Fibroblast of villous mesenchyme (primary cell): ENCODE results near the gene GGPS1. TPM values are rescaled to one million over a fixed set of nuclear protein-coding genes. Genes with fewer than 3 reads are reported as not detected.

Source experiments
- DNase-seq: peaks from one replicate; pipeline ENCODE4 v3.0.0-alpha.2; 2010; ENCODE audit warnings: low read depth
- H3K4me3 ChIP-seq: 2 replicates; pipeline ENCODE4 v1.5.1; 2011; ENCODE audit warnings: low read depth, mild to moderate bottlenecking, low read length
- total RNA-seq: library from RNA; depleted of rRNA; stranded (reverse); fragments of >200 nt; gene quantifications from 2 replicates; pipeline ENCODE4 v1.2.3, GENCODE V29; 2012
- TF ChIP-seq, protein P1 (sequence below): IDR thresholded peaks from 2 replicates; pipeline ENCODE4 v1.5.1; 2012; ENCODE audit warnings: low read depth, mild to moderate bottlenecking, low read length; ENCODE audit not compliant: insufficient read depth

Gene GGPS1
- total RNA-seq, 1 donor: 25.9 TPM

DNA sequence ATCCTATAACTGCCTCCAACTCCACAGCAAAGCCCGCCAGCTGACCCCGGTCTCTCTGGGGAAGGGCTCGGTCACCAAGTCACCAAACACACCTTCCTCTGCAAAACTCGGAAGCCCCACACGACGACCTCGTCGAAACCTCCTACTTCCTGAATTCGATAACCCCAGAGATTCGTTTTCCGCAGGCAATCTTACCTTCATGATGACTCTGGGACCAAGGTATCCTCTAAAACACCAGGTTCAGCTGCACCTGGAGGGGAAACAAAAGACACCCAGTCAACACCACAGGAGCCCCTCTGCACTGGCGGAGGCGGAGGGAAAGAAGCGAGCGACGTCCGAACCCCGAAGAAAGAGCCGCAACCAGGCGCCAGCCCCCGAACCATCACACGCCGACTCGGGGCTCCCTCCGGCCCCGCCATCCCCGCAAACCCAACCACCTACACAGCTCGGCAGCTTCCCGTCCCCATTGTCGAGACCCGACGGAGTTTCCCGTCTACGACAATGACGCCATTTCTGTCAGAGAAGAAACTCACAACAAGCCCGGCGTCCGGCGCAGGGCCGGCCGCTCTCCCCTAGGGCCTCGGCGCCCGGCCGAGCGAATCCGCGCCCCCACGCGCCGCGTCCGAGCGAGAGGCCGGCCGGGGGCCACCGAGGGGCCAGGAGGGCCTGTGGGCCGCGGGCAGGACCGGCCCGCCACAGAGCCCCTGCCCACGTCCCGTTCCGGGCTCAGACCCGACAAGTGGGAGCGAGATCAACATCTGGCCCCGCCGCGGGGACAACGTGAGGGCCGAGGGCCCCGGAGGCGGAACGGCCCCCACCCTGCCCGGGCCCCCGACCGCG lies 1.4 kb upstream of the GGPS1 start:
- H3K4me3 ChIP-seq: peak overlapping the region; percentile 98
- peak; percentile 27 for DNase-seq
- TF ChIP-seq, protein P1, sequence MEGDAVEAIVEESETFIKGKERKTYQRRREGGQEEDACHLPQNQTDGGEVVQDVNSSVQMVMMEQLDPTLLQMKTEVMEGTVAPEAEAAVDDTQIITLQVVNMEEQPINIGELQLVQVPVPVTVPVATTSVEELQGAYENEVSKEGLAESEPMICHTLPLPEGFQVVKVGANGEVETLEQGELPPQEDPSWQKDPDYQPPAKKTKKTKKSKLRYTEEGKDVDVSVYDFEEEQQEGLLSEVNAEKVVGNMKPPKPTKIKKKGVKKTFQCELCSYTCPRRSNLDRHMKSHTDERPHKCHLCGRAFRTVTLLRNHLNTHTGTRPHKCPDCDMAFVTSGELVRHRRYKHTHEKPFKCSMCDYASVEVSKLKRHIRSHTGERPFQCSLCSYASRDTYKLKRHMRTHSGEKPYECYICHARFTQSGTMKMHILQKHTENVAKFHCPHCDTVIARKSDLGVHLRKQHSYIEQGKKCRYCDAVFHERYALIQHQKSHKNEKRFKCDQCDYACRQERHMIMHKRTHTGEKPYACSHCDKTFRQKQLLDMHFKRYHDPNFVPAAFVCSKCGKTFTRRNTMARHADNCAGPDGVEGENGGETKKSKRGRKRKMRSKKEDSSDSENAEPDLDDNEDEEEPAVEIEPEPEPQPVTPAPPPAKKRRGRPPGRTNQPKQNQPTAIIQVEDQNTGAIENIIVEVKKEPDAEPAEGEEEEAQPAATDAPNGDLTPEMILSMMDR: no peak

DNA sequence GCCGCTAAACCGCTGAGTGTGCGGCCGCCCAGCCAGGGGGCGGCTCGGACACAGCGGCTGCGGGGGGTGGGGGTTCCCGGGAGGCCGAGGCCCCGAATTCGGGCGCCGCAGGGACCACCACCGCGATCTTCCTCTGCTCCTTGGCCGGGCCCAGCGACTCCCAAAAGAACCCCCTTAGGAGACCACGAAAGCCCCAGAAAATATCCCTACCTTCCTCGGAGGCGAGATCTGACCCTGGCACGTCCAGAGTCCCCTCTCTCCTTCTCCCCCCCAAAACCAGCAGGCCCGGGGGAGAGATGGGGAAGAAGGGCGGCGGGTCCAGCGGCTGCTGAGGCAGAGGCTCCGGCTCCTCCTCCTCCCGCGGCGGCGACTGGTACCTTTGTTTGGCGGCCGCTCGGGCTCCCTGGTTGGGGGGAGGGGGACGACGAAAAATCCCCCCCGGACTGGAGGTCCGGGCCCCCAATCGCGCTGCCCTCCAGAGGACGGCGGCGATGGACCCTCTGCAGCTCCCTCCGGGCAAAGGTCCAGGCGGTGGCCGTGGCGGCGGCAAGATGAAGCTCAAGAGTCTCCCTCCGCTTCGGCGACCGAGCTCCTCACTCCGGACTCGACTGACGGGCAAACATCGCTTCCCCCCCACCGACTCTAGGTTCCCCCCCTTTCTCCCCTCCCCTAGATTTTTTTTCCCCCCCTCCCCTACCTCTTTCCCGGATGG lies 655 bp upstream of the GGPS1 start, which contains the start of gene ARID4B:
TSS of gene ARID4B (minus strand) at position 621 of the 712 bp plus-strand sequence. CDS start 1,260 bp downstream, outside the sequence.
- H3K4me3 ChIP-seq: peak within 1 kb of the TSS; percentile 98
- no peak for DNase-seq
- TF ChIP-seq, protein P1: no peak

DNA sequence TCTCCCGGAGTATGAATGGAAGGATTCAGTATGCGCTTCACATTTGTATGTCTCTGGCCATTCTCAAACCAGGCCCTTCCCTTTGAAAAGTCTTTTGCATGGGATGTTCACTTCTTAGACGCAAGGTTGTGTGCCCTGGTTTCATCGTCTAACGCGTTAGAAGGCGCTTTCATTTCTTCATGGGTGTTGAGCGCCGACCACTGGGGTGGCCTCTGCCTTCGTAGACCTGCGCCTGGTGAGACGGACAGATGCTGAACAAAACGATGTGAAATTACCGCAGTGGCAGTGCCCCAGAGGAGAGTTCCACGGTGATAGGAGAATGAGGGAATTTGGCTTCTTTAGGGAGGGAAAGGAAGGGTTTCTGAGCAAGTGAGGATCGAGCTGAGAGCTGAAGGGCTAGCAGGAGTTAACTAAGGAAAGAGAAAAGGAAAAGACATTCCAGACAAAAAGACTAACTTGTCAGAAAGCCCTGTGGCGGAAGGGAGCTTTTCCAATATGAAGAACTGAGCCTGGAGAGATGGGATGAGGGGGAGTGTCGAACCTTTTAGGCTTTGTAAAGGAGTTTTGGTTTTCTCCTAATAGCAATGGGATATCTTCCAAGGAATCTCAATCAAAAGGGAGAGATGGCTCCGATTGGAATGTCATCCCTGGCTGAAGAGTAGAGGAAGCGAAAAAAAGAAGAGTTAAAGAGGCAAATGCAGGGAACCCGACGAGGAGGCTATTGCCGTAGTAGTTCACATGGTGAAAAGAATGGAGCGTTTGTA lies 951 bp downstream of the GGPS1 start:
- TF ChIP-seq, protein P1: no peak
- DNase-seq: peak; percentile 66
- H3K4me3 ChIP-seq: peak overlapping the region; percentile 85

DNA sequence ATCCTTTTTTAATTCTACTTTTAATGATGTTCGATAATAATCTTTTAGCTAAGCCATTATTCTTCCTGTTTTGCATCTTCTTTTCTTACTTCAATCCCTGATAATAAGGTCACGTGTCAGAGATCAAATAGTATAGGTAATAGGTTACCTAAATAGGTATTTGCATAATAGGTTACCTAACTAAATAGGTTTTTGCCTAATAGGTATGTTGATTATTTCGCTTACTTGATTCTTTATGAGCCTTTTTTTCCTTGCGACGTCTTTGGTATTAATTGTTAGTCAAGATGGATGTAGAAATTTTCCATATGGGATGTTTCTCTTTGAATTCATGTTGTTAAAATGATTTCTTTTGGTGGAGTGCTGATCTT lies 2.5 kb downstream of the GGPS1 start:
- TF ChIP-seq, protein P1: no peak
- peak overlapping the region; percentile 85 for H3K4me3 ChIP-seq

DNA sequence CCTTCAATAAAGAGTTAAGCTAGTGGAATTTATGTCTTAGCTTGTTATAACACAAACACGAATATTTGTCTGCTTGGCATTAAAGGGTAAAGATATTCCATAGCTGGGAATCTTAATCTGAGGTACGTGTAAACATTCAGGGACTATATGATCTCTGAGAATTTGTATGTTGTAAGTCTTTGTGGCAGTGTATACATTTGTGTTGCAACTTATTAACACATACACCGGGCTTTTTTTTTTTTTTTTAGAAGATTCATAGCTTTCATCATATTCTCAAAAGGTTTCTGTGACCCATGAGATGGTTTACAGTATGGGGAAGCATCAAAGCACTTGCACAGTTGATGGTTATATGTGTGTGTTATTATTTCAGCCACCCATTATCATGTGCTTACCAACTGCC lies 3.0 kb downstream of the GGPS1 start:
- DNase-seq: peak; percentile 77
- H3K4me3 ChIP-seq: peak overlapping the region; percentile 85
- TF ChIP-seq, protein P1: no peak

More for the DNA sequence above, 2.5 kb downstream of the GGPS1 start:
- DNase-seq: no peak

DNA sequence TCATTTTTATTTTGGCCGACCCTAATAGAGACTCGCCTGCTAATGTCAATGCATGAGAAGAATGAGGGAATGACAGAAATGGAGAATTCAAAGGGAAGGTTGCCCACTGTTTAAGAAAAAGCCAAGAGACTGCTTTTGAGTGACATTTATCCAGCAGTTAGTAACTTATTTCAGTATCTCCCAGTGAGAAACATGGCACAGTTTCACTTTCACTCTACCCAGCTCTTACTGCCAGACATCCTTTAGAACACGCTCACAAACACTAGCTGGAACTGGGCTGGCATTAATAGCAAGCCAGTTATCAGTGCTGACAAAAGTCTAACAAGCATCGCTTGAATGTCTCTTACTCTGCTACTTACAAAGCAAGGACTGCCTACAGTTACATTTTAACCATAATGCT lies 8.5 kb downstream of the GGPS1 start:
- DNase-seq: peak; percentile 67
- TF ChIP-seq, protein P1: no peak

More for the DNA sequence above, 8.5 kb downstream of the GGPS1 start:
- no peak overlapping the region for H3K4me3 ChIP-seq
